Measurements from ENCODE around the gene IGF1R.

DNA sequence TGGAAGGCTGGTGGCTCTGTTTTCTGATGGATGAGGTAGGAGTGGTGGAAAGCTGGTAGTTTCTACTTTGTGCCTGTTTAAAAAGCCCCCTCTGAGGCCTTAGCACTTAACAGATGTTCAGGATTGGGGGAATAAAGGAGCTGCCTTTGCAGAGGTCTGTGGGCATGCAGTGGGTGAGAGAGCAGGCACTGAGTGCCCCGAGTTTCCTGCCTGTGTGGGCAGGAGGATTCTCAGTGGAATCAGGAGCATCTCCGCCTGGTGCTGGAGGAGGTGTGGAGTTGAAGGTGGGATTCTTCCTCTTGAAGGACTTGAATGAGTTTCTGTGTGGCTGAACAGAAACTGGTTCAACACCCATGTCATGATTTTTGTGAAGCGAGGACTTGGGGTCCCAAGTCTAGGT lies 74.3 kb downstream of the IGF1R start:
- TF ChIP-seq, protein P1, sequence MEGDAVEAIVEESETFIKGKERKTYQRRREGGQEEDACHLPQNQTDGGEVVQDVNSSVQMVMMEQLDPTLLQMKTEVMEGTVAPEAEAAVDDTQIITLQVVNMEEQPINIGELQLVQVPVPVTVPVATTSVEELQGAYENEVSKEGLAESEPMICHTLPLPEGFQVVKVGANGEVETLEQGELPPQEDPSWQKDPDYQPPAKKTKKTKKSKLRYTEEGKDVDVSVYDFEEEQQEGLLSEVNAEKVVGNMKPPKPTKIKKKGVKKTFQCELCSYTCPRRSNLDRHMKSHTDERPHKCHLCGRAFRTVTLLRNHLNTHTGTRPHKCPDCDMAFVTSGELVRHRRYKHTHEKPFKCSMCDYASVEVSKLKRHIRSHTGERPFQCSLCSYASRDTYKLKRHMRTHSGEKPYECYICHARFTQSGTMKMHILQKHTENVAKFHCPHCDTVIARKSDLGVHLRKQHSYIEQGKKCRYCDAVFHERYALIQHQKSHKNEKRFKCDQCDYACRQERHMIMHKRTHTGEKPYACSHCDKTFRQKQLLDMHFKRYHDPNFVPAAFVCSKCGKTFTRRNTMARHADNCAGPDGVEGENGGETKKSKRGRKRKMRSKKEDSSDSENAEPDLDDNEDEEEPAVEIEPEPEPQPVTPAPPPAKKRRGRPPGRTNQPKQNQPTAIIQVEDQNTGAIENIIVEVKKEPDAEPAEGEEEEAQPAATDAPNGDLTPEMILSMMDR (conservative IDR thresholded peaks at IDR 0.05): no peak
- no peak for TF ChIP-seq ZFX (IDR thresholded peaks at IDR 0.05)
